A204.1 (cell line): ENCODE results near the gene MSL2.
"Not testable (repeated sequence)": the region's sequence is repeated elsewhere in the genome, so short reads cannot be mapped to it uniquely, and the experiment has no call there.

Experiments
- FAIRE-seq: peaks from 2 replicates; lab custom pipeline; 2012; peaks lifted over from hg19 to GRCh38; lab: Jason Lieb, UNC

MSL2 gene

GRCh38 chr3:136196064-136196400 is at the start of gene MSL2:
Gene MSL2, minus strand, starts transcription at chr3:136196335. Its CDS starts 1,222 bp downstream, at chr3:136195113.
- no peak for FAIRE-seq

DNA sequence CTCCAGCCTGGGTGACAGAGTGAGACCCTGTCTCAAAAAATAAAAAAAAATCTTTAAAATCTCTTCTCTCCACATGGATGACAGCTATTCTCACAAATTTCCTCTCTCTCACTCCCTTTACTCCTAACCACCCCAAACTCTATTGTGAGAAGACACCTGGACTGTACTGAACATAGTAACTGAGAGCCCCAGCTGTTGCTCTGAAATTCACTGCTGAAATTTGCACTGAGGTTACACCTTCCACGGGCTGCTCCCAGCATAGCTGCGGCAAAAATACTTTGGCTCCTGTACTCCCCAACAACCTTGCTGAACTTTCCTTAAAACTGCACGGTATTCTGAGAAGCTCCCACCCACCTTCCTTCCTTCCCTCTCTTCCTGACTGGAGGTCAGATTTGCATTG is 49.6 kb upstream of the MSL2 start:
- no peak for FAIRE-seq

- no peak for FAIRE-seq
Measured at GRCh38 chr3:136239094-136239493, 43.0 kb upstream of the MSL2 start.

GRCh38 chr3:136237961-136238649 is 42.0 kb upstream of the MSL2 start:
- FAIRE-seq = no peak

- FAIRE-seq = no peak
Measured at GRCh38 chr3:136237103-136237502, 41.0 kb upstream of the MSL2 start.

DNA sequence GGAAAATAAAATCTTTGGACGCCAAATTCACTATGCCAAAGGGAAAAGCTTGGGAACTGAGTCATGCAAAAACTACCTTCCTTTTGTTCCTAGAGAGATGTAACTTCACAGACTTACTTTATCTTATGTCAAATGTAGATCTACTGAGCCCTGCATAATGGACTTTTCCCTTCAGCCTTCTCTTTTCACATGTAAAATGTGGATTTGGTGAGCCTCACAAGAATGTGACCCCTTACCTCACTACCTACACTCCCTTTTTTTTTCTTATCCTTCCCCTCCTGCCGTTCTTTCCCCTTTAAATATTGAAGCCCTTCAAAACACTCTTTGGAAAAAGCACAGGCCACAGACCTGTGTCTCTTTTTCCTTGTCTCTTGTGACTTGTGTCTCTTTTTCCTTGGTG is 40.0 kb upstream of the MSL2 start:
- FAIRE-seq = no peak

DNA sequence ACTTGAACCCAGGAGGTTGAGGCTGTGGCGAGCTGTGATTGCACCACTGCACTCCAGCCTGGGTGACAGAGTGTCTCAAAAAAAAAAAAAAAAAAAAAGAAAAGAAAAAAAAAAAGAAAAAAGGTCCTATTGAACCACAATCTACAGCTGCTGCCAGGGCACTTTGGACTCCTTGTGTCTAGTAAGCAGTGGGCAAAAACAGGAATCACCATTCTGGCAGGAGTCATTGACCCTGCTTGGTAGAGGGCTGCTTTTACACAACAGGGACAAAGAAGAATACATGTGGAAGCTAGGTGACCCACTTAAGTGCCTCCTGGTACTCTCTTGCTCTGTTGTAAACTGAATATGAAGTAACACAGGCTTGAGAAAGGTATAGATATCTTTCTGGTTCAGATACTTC is 39.4 kb upstream of the MSL2 start:
- no peak for FAIRE-seq

- FAIRE-seq = no peak
Measured at GRCh38 chr3:136232413-136232812, 36.3 kb upstream of the MSL2 start.

DNA sequence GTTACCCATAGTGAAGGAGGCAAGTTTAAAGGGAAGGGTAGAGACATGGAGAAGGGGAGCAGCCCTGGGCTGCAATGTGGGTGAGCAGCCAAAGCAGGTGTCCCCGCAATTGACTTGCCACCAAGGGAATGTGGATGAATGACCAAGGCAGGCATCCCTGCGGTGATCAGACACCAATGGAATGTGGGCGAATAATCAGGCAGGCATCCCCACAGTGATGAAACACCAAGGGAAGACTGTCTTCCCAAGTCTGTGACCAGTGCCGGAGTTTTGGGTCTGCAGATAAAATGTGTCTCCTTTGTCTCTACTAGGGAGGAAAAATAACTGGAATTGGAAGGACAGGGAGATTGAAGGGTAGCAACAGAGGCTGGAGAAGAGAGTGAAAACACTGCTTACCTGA is 26.6 kb upstream of the MSL2 start:
- not testable (repeated sequence) for FAIRE-seq

DNA sequence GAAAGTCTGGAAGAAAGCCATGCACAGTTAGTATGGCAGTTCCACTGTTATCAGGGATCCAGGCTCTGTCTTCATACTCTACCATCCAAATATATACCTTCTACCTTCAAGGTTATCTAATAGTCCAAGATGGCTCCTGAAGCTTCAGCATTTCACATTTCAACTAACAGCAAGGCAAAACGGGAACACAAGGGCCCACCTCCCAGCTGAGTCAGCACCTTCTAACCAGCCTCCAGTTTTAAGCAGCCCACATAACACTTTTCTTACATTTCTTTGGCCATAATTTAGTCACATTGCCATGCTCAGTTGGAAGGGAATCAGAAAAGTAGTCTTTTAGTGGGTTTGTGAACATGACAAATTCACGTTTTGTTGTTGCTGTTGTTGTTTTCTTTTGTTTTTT is 15.4 kb upstream of the MSL2 start:
- FAIRE-seq = no peak

DNA sequence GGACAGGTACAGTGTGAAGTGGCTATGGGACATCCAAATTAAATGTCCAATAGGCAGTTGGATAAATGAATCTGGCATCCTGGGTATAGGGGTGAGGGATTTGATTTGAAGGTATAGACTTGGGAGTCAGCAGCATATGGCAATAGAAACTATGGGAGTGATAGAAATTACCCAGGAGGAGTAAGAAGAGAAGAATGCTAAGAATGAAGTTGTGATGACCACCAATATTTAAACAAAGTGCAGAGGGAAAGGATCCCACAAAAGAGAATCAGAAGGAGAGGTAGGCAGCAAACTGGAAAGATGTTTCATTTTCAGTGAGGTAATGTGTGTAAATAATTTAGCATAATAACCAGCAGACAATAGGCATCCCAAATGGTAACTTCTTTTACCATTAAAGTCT is 13.8 kb upstream of the MSL2 start:
- no peak for FAIRE-seq

DNA sequence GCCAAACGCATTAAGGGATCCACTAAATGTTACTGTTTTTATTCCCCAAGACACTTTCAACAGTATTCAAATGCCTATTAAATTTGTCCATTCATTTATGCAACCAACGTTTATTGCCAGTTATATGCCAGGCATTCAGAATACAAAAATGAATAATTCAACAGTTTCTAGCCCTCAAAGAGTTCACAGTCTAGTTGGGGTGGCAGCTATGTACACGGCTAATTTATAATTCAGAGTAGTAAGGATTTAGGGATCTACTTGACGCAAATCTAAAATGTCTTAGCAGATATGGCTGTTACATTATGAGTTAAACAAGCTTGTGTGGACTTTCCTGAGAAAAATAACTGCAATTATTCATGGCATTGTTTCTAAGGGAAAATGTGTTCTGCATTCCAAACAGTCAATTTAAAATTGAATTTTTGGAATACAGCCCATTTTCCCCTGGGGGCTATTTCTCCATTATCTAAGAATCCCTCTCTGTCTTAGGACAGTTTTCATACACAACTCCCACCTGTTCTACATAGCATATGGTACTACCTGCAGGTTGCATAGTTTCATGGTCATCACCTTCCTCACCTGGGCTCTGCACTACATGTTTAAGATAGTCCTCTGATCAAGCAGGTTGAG is 11.5 kb upstream of the MSL2 start:
- no peak for FAIRE-seq

DNA sequence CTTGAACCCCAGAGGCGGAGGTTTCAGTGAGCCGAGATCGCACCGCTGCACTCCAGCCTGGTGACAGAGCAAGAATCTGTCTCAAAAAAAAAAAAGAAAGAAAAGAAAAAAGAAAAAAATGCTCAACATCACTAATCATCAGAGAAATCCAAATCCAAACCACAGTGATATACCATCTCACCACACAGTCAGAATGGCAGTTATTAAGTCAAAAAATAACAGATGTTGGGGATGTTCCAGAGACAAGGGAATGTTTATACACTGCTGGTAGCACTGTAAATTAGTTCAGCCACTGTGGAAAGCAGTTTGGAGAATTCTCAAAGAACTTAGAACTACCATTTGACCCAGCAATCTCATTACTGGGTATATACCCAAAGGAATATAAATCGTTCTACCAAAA is 3.1 kb upstream of the MSL2 start:
- FAIRE-seq = not testable (repeated sequence)

DNA sequence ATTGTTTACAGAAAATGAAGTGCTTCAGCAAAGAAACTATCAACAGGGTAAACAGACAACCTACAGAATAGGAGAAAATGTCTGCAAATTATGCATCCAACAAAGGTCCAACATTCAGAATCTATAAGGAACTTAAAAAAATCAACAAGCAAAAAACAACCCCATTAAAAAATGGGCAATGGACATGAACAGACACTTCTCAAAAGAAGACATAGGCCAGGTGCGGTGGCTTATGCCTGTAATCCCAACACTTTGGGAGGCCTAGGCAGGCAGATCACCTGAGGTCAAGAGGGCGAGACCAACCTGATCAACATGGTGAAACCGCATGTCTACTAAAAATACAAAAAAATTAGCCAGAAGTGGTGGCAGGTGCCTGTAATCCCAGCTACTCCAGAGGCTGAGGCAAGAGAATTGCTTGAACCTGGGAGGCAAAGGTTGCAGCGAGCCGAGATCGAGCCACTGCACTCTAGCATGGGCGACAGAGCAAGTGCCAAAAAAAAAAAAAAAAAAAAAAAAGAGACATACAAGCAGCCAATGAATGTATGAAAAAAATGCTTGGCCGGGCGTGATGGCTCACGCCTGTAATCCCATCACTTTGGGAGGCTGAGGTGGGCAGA is 2.4 kb upstream of the MSL2 start:
- not testable (repeated sequence) for FAIRE-seq

- FAIRE-seq = no peak
Measured at GRCh38 chr3:136197159-136197793, 1.1 kb upstream of the MSL2 start.

DNA sequence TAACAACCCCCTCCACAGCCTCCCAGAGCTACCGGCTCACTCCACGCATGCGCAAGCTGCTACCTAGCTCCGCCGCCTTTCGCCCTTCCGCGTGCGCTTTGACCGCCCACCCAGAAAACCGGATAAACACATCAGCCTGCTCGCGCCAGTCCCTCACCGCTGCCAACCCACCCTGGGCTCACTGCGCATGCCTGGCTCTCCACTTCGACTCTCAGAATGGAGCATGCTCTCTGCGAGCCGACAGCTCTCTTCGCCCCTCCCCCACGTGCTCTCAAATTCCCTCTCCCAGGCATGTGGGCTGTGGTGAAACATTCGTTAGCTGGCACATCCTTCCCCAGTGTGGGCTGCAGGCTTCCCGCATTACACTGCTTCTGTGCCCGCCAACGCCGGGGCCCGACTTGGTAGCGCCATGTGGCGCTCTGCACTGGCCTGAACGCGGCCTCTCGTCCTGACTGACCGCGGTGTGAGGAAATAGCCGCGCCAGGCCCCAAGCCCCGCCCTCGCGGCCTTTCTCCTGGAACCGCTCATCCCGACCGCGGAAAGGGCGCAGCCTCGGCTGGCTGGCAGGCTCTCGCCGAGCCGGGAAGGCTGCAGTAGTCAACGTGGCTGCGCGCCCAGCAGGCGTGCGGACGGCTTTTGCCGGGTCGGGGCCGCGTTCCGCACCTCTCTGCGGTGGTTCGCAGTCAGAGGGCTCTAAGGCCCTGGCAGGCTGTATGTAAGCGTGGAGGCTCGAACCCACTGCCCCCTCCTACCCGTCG is 445 bp upstream of the MSL2 start:
- peak; percentile 91 for FAIRE-seq

- no peak for FAIRE-seq
Measured at GRCh38 chr3:136195258-136196063, 674 bp downstream of the MSL2 start.

- FAIRE-seq = no peak
Measured at GRCh38 chr3:136194409-136195257, 1.5 kb downstream of the MSL2 start.

DNA sequence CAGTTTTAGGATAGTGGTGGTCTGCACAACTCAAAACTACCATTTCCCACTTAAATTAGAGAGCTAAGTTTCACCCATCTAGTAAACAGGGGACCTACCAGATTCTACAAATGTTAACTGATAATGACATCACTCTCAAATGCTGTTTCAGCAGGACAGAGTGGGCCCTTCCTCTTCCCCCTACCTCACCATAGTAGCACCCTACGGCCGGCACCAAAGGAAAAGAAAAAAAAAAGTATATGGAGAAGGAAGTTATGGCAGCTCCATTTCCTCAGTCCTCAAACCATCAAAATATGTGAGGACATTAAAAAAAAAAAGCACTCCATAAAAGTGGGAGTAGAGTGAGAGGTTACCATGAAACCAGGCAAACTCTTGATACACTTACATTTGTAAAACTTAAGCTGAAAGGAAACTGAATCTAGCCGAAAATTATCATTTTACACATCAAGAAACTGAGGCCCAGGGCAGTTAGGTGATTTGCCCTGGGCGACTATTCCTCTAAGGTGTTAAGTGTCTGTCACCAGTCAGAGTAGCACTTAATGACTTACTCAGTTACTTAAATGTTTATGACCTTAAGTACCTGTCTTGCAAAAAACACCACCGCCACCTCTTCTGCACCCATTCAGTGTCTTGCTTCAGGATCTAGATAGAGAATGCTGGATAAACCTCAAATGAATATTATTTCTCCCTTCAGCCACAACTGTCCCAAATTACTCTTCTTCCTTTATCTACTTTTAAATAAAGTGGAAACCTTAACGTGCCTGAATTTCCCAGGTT is 2.7 kb downstream of the MSL2 start:
- no peak for FAIRE-seq

- FAIRE-seq = no peak
Measured at GRCh38 chr3:136192831-136193230, 3.3 kb downstream of the MSL2 start.
